Upper lobe of left lung (tissue), 4 donors: ENCODE results near the gene UCHL3.

Experiments
- CTCF ChIP-seq, 6 experiments: fragments of 450-650 bp in 4 of 6; fragments of 200-600 bp in 2 of 6; sonication (generic) in 2 of 6; IDR thresholded peaks; one replicate each; pipeline ENCODE4 v1.5.1; 2016 to 2019; ENCODE audit warnings: antibody characterized with exemption in 6 of 6
- EP300 ChIP-seq, 4 donors: sonication (generic); formaldehyde crosslinking; IDR thresholded peaks; one replicate each; pipeline ENCODE4 v1.5.1; 2017; ENCODE audit warnings: antibody characterized with exemption in 4 of 4, control low read depth in 2 of 4

- TF ChIP-seq CTCF (IDR thresholded peaks at IDR 0.05) (no peak), EP300 (IDR thresholded peaks at IDR 0.05) (no peak)
Measured at GRCh38 chr13:75506018-75506417, 43.6 kb upstream of the UCHL3 start.
